Small intestine (tissue), 16 donors: ENCODE results near the gene ZNF528. TPM values are rescaled to one million over a fixed set of nuclear protein-coding genes. Genes with fewer than 3 reads are reported as not detected.
A peak's percentile ranks its signal among the peaks of the same experiment; 100 is the strongest.

Experiments used
- DNase-seq, 2 donors: peaks; one replicate each; pipeline versions ENCODE4 v3.0.0 to v3.0.0-alpha.2; 2013
- FAIRE-seq: peaks from 2 replicates; lab custom pipeline; 2012; peaks lifted over from hg19 to GRCh38; lab: Jason Lieb, UNC
- H3K27ac ChIP-seq, 3 donors: one replicate each; pipeline ENCODE4 v1.5.1; 2013; ENCODE audit warnings: low read length in 2 of 3, mild to moderate bottlenecking in 2 of 3, control low read depth in 1 of 3, inconsistent platforms in 1 of 3, low read depth in 1 of 3, moderate library complexity in 1 of 3
- H3K27me3 ChIP-seq, 3 donors: one replicate each; pipeline ENCODE4 v1.6.1; 2013; ENCODE audit warnings: low read length in 3 of 3, inconsistent platforms in 1 of 3; ENCODE audit not compliant: control insufficient read depth in 3 of 3, insufficient read depth in 3 of 3
- H3K36me3 ChIP-seq, 3 donors: one replicate each; pipeline ENCODE4 v1.6.1; 2013; ENCODE audit warnings: low read length in 3 of 3, inconsistent platforms in 1 of 3, low read depth in 1 of 3, mild to moderate bottlenecking in 1 of 3, moderate library complexity in 1 of 3; ENCODE audit not compliant: control insufficient read depth in 3 of 3, insufficient read depth in 2 of 3
- H3K4me1 ChIP-seq, 3 donors: one replicate each; pipeline ENCODE4 v1.6.1; 2013; ENCODE audit warnings: low read length in 2 of 3, inconsistent platforms in 1 of 3, low read depth in 1 of 3, mild to moderate bottlenecking in 1 of 3, moderate library complexity in 1 of 3; ENCODE audit not compliant: control insufficient read depth in 3 of 3, insufficient read depth in 2 of 3
- H3K4me3 ChIP-seq, 3 donors: one replicate each; pipeline ENCODE4 v1.5.1; 2013; ENCODE audit warnings: low read length in 3 of 3, control low read depth in 1 of 3, inconsistent platforms in 1 of 3, low read depth in 1 of 3, mild to moderate bottlenecking in 1 of 3, moderate library complexity in 1 of 3
- H3K9me3 ChIP-seq, 2 donors: one replicate each; pipeline ENCODE4 v1.6.1; 2013; ENCODE audit warnings: low read depth in 1 of 2, low read length in 1 of 2; ENCODE audit not compliant: control insufficient read depth in 2 of 2, insufficient read depth in 1 of 2
- WGBS, 3 donors: extraction: QIAGEN DNeasy Blood & Tissue Kit; methylation state at CpG; one replicate each; pipeline ENCODE4 v1.1.7; 2013; 5-methylcytosine and 5-hydroxymethylcytosine counted together
- long read RNA-seq, 10 donors: transcript quantifications; one replicate each; lab custom pipeline, GENCODE V29; 2026
- polyA plus RNA-seq, 4 donors: library from polyadenylated mRNA; stranded (reverse) in 3 of 4; unstranded in 1 of 4; fragments of 200-250 nt in 3 of 4; fragments of 120-200 nt in 1 of 4; gene quantifications; one replicate each; pipeline versions ENCODE4 v1.2.1 to v1.2.3, GENCODE V29; 2013
- donor health status: healthy with polysubstance abuse.
- donor health status: control.
- donor health status: control.
- donor health status: Bipolar disorder and iron deficiency.
- donor health status: healthy.

ZNF528 gene
- polyA plus RNA-seq = 10 to 100 TPM in 1 of 4 donors, 1 to 10 TPM in 3; 4.8 to 35.2 (median 5.9) TPM
- long read RNA-seq, donor 1, full-length matches to known transcripts = 29 of 29 reads
- long read RNA-seq, donor 1, partial matches to known transcripts = 0 of 29 reads
- long read RNA-seq, donor 1, other reads (novel, unspliced or antisense) = 0 of 29 reads
- long read RNA-seq, donor 2, full-length matches to known transcripts = 6 of 6 reads
- long read RNA-seq, donor 2, partial matches to known transcripts = 0 of 6 reads
- long read RNA-seq, donor 2, other reads (novel, unspliced or antisense) = 0 of 6 reads
- long read RNA-seq, donor 3, full-length matches to known transcripts = 17 of 22 reads
- long read RNA-seq, donor 3, partial matches to known transcripts = 0 of 22 reads
- long read RNA-seq, donor 3, other reads (novel, unspliced or antisense) = 5 of 22 reads
- long read RNA-seq, donor 4 = 0 reads
- long read RNA-seq, donor 5, full-length matches to known transcripts = 11 of 11 reads
- long read RNA-seq, donor 5, partial matches to known transcripts = 0 of 11 reads
- long read RNA-seq, donor 5, other reads (novel, unspliced or antisense) = 0 of 11 reads
- long read RNA-seq, donor 6, full-length matches to known transcripts = 10 of 10 reads
- long read RNA-seq, donor 6, partial matches to known transcripts = 0 of 10 reads
- long read RNA-seq, donor 6, other reads (novel, unspliced or antisense) = 0 of 10 reads
- long read RNA-seq, donor 7, full-length matches to known transcripts = 19 of 19 reads
- long read RNA-seq, donor 7, partial matches to known transcripts = 0 of 19 reads
- long read RNA-seq, donor 7, other reads (novel, unspliced or antisense) = 0 of 19 reads
- long read RNA-seq, donor 8 = 0 reads
- long read RNA-seq, donor 9, full-length matches to known transcripts = 5 of 5 reads
- long read RNA-seq, donor 9, partial matches to known transcripts = 0 of 5 reads
- long read RNA-seq, donor 9, other reads (novel, unspliced or antisense) = 0 of 5 reads
- long read RNA-seq, donor 10, full-length matches to known transcripts = 15 of 15 reads
- long read RNA-seq, donor 10, partial matches to known transcripts = 0 of 15 reads
- long read RNA-seq, donor 10, other reads (novel, unspliced or antisense) = 0 of 15 reads

DNA sequence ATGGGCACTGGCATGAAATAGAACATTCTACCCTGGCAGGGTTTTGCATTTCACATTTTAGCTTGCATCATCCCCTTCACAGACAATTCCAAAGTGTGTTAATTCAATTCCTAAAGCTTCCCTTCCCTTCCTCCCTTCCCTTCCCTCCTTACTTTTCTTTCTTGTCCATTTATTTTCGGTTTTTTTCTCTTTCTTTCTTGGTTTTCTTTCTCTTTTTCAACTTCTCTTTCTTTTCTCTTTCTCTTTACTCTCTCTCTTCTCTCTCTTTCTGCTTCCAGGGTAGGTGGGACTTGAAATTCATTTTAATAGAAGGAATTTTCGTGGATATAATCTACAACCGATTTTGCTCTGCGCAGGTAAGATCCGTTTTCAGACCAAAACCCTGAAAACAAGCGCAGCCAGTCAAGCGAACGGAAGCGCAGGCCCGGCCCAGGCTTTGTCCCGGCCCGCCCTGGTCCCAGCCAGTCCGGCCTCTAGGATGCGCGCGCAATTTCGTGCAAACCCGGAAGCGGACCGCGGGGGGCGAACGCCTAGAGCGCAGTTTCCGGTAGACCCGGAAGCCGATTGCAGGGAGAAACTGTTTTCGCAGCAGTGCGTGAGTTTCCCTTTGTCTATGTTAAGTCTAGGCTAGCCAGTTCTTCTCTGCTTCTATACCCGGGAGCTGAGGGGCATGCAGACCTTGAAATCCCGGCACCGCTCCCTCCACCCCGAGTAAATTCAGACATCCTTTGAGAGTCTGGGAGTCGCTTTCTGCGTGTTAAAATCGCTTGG is at the start of gene ZNF528:
ZNF528 (plus strand) TSS at position 540 of the 771 bp plus-strand sequence. CDS start 4,165 bp downstream, outside the sequence.
- FAIRE-seq (no peak), DNase-seq (peak; percentile 95 to 97)
- peak within 1 kb of the TSS; percentile 55 to 87 (median 79) for H3K4me3 ChIP-seq
- 1 to 2% (median 1%) methylated on average over 36 of the region's 36 CpGs for WGBS, 3 donors
- H3K4me1 ChIP-seq = peaks cover 0 to 4% (median 0%) of the 10 kb centered on the region in 3 donors
- H3K9me3 ChIP-seq = peaks cover 0 to 41% of the 10 kb centered on the region in 2 donors
- peaks cover 5 to 30% (median 6%) of the 10 kb centered on the region in 3 donors for H3K36me3 ChIP-seq
- peak within 1 kb of the TSS in 2 of 3 donors; percentile 84 to 88 for H3K27ac ChIP-seq
- no peaks in the 10 kb centered on the region for H3K27me3 ChIP-seq

DNA sequence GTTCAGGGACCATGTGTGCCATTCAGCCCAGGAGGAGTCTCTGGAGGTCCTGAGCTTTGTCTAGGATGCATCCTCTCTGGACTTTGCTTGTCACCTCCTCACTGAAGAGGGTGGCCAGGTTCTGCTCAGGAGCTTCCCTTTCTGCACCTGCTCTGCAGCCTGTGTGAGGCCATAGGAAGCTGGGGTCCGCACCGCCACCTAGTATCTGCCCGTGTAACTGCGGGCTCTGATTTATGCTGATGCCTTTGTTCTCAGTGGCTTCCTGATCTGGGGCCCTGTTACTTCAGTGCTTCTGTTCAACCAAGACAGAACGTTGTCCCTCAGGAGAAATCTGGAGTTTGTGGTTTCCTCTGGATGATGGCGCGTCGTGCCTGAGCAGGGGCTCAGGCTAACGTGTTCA is 46.1 kb upstream of the ZNF528 start:
- H3K4me1 ChIP-seq = no peaks in the 10 kb centered on the region
- peaks cover 2 to 66% of the 10 kb centered on the region in 2 donors for H3K9me3 ChIP-seq
- H3K4me3 ChIP-seq = no peak overlapping the region
- 80 to 90% (median 84%) methylated on average over 9 of the region's 9 CpGs for WGBS, 3 donors
- no peaks in the 10 kb centered on the region for H3K27me3 ChIP-seq
- H3K36me3 ChIP-seq = peaks cover 0 to 49% (median 14%) of the 10 kb centered on the region in 3 donors
- no peak overlapping the region for H3K27ac ChIP-seq
- FAIRE-seq (no peak), DNase-seq (no peak)

DNA sequence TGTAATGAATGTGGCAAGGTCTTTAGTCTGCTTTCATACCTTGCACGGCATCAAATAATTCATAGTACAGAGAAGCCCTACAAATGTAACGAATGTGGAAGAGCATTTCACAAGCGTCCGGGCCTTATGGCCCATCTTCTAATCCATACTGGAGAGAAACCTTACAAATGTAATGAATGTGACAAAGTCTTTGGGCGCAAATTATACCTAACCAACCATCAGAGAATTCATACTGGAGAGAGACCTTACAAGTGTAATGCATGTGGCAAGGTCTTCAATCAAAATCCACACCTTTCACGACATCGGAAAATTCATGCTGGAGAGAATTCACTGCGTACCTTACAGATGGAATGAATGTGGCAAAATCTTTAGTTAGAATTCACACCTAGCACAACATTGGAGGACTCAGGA is 31.2 kb upstream of the ZNF528 start:
- peaks cover 0 to 56% of the 10 kb centered on the region in 2 donors for H3K9me3 ChIP-seq

DNA sequence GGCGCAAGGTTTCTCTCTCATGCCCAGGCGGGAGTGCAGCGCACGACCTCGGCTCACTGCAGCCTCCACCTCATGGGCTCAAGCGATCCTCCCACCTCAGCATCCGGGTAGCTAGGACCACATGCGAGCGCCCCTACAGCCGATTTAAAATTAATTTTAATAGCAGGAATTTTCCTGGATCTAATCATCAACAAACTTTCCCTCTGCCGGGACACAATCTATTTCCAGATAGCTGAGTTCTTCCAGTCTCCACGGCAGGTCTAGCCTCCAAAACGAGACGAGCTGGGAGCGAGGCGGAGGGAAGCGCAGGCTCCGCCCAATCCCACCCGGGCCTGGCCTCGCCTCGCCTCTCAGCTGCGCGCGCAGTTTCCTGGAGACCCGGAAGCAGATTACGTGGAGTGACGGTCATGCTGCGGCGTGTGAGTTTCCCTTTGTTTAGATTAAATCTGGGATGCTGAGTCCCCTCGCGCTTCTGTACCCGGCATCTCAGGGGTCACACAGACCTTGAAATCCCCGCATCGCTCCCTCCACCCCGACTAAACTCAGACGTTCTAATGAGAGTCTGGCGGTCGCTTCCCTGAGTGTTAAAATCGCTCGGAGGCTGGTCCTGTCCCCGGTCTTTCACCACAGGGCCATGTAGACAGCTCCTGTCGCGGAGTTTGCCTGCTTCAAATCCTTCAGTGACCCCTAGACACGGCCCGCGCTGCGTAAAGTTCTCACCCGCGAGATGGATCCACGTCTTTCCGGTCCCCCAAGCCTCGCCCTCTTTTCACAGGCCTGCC is 27.9 kb upstream of the ZNF528 start, which contains the start of gene ZNF880:
ZNF880 (plus strand) TSS at position 365 of the 782 bp plus-strand sequence; CDS start at position 408, 43 bp downstream.
- H3K27ac ChIP-seq = peak within 1 kb of the TSS; percentile 77 to 100 (median 96)
- 2 to 4% (median 4%) methylated on average over 52 of the region's 52 CpGs for WGBS, 3 donors
- H3K4me3 ChIP-seq = peak within 1 kb of the TSS; percentile 81 to 97 (median 93)
- H3K9me3 ChIP-seq = peaks cover 0 to 62% of the 10 kb centered on the region in 2 donors
- FAIRE-seq (no peak), DNase-seq (peak; percentile 92 to 96)
- H3K4me1 ChIP-seq = no peaks in the 10 kb centered on the region
- peaks cover 3 to 23% (median 9%) of the 10 kb centered on the region in 3 donors for H3K36me3 ChIP-seq
- H3K27me3 ChIP-seq = no peaks in the 10 kb centered on the region

More for the DNA sequence above, 31.2 kb upstream of the ZNF528 start:
- H3K27me3 ChIP-seq = no peaks in the 10 kb centered on the region
- H3K27ac ChIP-seq = no peak overlapping the region
- H3K4me1 ChIP-seq = no peaks in the 10 kb centered on the region
- no peak for DNase-seq
- 96 to 98% (median 97%) methylated on average over 8 of the region's 8 CpGs for WGBS, 3 donors
- FAIRE-seq = no peak
- peaks cover 0 to 14% (median 0%) of the 10 kb centered on the region in 3 donors for H3K36me3 ChIP-seq
- H3K4me3 ChIP-seq = no peak overlapping the region

DNA sequence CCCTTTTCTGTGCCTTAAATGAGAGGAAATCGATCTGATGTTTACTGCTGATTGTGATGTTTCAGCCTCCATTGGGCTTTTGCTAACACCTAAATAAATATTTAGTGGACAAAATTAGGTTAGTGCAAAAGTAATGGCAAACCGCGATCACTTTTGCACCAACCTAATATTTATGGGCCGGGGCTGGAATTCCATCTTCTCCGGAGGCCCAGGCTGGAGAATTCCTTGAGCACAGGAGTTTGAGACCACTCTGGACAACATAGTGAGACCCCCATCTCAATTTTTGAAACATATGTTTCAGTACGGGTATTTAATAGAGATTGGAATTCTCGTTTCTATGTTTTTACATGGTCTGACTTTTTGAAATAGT is 27.3 kb upstream of the ZNF528 start:
- WGBS, 3 donors = 30 to 55% (median 54%) methylated on average over 7 of the region's 7 CpGs
- H3K4me3 ChIP-seq = peak overlapping the region; percentile 81 to 97 (median 93)
- H3K36me3 ChIP-seq = peaks cover 3 to 24% (median 13%) of the 10 kb centered on the region in 3 donors
- no peaks in the 10 kb centered on the region for H3K4me1 ChIP-seq
- H3K27ac ChIP-seq = peak overlapping the region; percentile 77 to 100 (median 96)
- FAIRE-seq (no peak), DNase-seq (no peak)
- no peaks in the 10 kb centered on the region for H3K27me3 ChIP-seq
- H3K9me3 ChIP-seq = peaks cover 0 to 62% of the 10 kb centered on the region in 2 donors

DNA sequence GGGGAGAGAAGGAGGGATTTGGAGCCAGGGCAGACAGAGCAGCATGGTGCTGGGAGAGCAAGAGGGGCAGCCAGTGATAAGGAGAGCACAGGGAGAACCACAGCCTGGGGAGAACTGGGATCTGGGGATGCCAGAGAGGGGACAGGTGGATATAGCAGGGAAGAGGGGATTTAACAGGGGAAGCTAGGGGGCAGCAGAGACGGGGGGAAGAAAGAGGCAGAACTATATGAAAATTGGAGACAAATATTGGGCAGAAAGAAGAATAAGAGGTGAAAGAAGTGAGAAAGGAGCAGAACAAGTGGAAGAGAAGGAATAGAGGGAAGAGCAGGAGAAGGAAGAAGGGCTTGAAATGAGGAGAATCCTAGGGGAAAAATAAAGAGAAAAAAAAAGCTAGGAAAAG is 6.5 kb upstream of the ZNF528 start:
- Histone ChIP-seq H3K27me3 (no peaks in the 10 kb centered on the region), H3K27ac (no peak overlapping the region), H3K4me3 (no peak overlapping the region), H3K4me1 (no peaks in the 10 kb centered on the region), H3K9me3 (peaks cover 0 to 76% of the 10 kb centered on the region in 2 donors), H3K36me3 (peaks cover 0 to 26% (median 0%) of the 10 kb centered on the region in 3 donors)
- DNase-seq = no peak
- FAIRE-seq = no peak
- 29 to 64% (median 52%) methylated on average over 1 of the region's 1 CpG for WGBS, 3 donors

DNA sequence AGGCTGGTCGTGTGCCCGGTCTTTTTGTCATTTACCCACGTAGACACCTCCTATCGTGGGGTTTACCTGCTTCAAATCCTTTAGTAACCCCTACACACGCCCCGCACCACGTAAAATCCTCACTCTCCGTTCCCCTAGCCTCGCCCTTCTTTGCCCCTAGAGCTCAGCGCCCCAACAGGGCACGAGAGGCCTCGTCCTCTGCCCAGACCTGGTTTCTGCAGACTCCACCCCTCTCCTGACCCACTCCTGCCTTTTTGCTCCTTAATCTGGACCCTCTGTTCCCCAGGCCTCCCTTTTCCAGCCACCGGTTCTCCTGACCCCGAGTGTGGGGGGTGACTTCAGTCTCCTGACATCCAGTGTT is 412 bp downstream of the ZNF528 start:
- Histone ChIP-seq H3K27ac (peak overlapping the region in 2 of 3 donors; percentile 84 to 88), H3K4me3 (peak overlapping the region; percentile 55 to 87 (median 79)), H3K9me3 (peaks cover 0 to 38% of the 10 kb centered on the region in 2 donors), H3K4me1 (peaks cover 0 to 4% (median 0%) of the 10 kb centered on the region in 3 donors), H3K36me3 (peaks cover 6 to 30% (median 9%) of the 10 kb centered on the region in 3 donors), H3K27me3 (no peaks in the 10 kb centered on the region)
- no peak for FAIRE-seq
- 3 to 11% (median 7%) methylated on average over 14 of the region's 14 CpGs for WGBS, 3 donors
- DNase-seq = no peak
